ENCODE results near the gene CNTNAP5.

DNA sequence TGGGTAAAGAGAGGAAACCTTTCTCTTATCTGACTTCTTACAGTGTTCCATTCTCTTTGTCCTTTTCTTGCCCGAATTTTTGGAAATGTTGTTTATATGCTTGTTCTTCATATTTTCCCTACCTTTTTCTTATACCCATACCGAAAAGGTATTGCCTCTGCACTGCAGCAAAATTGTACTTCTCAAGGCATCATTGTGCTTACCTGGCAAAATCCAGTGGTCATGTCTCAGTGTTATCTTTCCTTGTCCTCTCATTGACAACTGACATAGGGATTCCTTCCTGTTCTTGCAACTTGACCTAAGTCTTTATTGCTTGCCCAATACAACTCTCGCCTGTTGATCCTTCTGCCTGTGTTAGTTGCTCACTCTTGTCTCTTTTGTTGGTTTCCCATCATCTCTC, 842.2 kb downstream of the CNTNAP5 start:
- TF ChIP-seq SUZ12 (IDR thresholded peaks at IDR 0.05) (no peak), SP1 (IDR thresholded peaks at IDR 0.05) (no peak), TARDBP (IDR thresholded peaks at IDR 0.05) (no peak), ELF4 (IDR thresholded peaks at IDR 0.05) (no peak), HDGF (IDR thresholded peaks at IDR 0.05; ENCODE audit: borderline replicate concordance) (no peak), NFRKB (IDR thresholded peaks at IDR 0.05) (no peak), BHLHE40 (IDR thresholded peaks at IDR 0.05; ENCODE audit: borderline replicate concordance) (no peak), FOXK2 (IDR thresholded peaks at IDR 0.05) (no peak), ARNT (IDR thresholded peaks at IDR 0.05) (no peak), FOXM1 (IDR thresholded peaks at IDR 0.05; ENCODE audit: borderline replicate concordance) (no peak)

Data from HEK293T (cell line).